Mucosa of descending colon (tissue), 3 donors: ENCODE data around the gene DLGAP4. TPM values are rescaled to one million over a fixed set of nuclear protein-coding genes. Genes with fewer than 3 reads are reported as not detected.

Source experiments
- ATAC-seq: fragments of 200-7000 bp; cut with Tn5 transposase; one replicate; pipeline ENCODE4 v1.9.1; 2020; ENCODE audit warnings: mild to moderate bottlenecking, moderate library complexity
- DNase-seq, 3 donors: peaks; one replicate each; pipeline ENCODE4 v3.0.0-alpha.2; 2020
- H3K36me3 ChIP-seq: fragments of 200-600 bp; one replicate; pipeline ENCODE4 v1.8.0; 2021; ENCODE audit warnings: low read depth, mild to moderate bottlenecking
- H3K4me1 ChIP-seq: fragments of 200-600 bp; one replicate; pipeline ENCODE4 v1.8.0; 2021; ENCODE audit warnings: low read depth, mild to moderate bottlenecking
- H3K4me3 ChIP-seq: fragments of 200-600 bp; one replicate; pipeline ENCODE4 v1.8.0; 2021; ENCODE audit warnings: mild to moderate bottlenecking
- H3K9me3 ChIP-seq: fragments of 200-600 bp; one replicate; pipeline ENCODE4 v1.8.0; 2021; ENCODE audit warnings: mild to moderate bottlenecking
- intact Hi-C, 2 donors: fragments of 100-400 bp; cut with DNase I in 1 of 2; cut with micrococcal nuclease in 1 of 2; formaldehyde crosslinking; loops; one replicate each; pipeline versions ENCODE4 v1.11.0 to v1.11.1; 2022; cut with DNase I, micrococcal nuclease
- total RNA-seq, 3 donors: library from RNA; stranded (reverse); fragmentation: NEBNext Ultra II Directional in 2 of 3; extraction: Animal tissue kit (Norgen Biotek cat#: 25700) in 2 of 3; gene quantifications; one replicate each; pipeline versions ENCODE4 v1.2.1 to v1.2.4, GENCODE V29; 2021 to 2023
- TF ChIP-seq, protein P1 (sequence below): fragments of 200-600 bp; IDR thresholded peaks from one replicate; pipeline ENCODE4 v1.8.0; 2022; ENCODE audit warnings: antibody characterized with exemption, mild to moderate bottlenecking
- donor health status: DM: no; HTN: no; CAD: no; lungs with moderate emphysema.
- donor health status: DM: no; HTN: no; CAD: no.
- donor health status: DM: no; HTN: yes; CAD: no.

DLGAP4 gene
- total RNA-seq, 3 donors from 2014 or later: 40.0 to 66.3 (median 43.5) TPM

DNA sequence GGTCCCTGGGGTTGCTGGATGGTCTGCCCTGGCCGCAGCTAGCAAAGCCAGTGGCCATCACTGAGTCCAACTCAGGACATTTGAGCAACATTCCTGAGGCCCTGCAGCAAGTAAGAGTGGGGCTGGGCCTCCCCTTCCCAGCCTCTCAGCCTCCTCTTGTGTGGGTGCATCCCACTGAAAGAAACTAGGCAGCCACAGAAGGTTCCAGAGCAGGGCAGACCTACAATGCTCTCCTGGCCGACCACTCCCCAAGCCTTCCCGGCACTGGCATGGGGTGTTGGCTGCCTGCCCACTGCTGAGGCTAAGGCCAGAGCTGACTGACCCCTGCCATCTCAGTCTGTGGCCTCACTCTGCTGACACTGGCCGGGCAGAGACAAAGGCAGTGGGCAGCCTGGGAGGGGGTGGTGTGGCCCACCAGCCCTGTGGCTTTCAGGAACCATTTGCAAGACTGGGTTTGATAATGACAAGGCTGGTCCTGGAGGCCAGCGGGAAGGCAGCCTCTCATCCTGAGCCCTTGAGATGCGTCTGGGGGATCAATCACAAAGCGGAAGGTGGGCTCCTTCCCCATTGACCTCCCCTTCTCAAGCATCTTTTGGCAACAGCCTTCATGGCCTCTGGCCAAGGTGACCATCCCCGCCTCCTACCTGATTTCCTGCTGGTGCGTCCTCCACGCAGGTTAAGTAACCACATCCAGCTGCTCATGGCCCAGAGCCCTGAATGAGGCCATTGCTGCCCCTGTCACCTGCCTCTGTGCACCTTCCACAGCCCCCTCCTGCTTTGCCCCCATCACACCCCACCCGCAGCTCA lies 9.6 kb downstream of the DLGAP4 start:
- intact Hi-C loops: no loop called here
- ATAC-seq (no peak), DNase-seq (no peak)

DNA sequence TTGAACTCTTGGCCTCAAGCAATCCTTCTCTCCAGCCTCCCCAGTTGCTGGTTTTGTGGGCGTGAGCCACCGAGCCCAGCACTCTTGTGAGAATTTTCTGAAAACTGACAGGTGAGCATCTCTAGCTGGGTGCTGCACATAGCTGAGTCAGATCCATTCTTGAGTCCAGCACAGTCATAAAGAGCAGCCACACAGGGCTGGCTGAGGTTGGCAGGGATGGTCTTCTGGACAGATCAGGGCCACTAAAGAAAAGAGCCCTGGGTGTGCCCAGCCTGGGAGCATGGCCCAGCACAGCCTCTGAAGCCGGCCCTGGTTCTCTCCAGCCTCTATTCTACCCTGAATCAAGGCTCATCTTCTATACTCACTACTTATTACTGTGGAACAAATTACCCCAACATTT lies 11.5 kb downstream of the DLGAP4 start:
- Histone ChIP-seq H3K4me3 (no peak overlapping the region), H3K9me3 (no peaks in the 10 kb centered on the region), H3K36me3 (no peaks in the 10 kb centered on the region), H3K4me1 (no peaks in the 10 kb centered on the region)
- intact Hi-C loops: no loop called here
- TF ChIP-seq, protein P1, sequence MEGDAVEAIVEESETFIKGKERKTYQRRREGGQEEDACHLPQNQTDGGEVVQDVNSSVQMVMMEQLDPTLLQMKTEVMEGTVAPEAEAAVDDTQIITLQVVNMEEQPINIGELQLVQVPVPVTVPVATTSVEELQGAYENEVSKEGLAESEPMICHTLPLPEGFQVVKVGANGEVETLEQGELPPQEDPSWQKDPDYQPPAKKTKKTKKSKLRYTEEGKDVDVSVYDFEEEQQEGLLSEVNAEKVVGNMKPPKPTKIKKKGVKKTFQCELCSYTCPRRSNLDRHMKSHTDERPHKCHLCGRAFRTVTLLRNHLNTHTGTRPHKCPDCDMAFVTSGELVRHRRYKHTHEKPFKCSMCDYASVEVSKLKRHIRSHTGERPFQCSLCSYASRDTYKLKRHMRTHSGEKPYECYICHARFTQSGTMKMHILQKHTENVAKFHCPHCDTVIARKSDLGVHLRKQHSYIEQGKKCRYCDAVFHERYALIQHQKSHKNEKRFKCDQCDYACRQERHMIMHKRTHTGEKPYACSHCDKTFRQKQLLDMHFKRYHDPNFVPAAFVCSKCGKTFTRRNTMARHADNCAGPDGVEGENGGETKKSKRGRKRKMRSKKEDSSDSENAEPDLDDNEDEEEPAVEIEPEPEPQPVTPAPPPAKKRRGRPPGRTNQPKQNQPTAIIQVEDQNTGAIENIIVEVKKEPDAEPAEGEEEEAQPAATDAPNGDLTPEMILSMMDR: no peak
- DNase-seq (no peak), ATAC-seq (no peak)

More for the DNA sequence above, 9.6 kb downstream of the DLGAP4 start:
- TF ChIP-seq, protein P1: no peak
- no peak overlapping the region for H3K4me3 ChIP-seq
- no peaks in the 10 kb centered on the region for H3K36me3 ChIP-seq
- no peaks in the 10 kb centered on the region for H3K9me3 ChIP-seq
- H3K4me1 ChIP-seq: no peaks in the 10 kb centered on the region

DNA sequence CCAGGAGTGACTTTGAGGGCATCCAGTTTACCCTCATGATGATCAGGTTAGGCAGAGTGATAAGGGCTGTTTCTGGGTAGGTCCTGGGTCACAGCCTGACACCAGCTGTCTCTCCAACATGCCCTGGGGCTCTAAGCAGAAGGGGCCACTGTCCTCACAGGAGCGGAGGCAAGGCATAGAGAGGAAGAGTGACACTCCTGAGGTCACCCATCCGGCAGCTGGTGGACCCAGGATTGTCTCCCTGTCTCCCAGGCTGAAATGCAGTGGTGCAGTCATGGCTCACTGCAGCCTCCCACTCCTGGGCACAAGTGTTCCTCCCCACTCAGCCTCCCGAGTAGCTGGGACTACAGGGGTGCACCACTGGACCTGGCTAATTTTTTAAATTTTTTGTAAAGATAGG lies 12.0 kb downstream of the DLGAP4 start:
- no peak for DNase-seq
- no peak for ATAC-seq

DNA sequence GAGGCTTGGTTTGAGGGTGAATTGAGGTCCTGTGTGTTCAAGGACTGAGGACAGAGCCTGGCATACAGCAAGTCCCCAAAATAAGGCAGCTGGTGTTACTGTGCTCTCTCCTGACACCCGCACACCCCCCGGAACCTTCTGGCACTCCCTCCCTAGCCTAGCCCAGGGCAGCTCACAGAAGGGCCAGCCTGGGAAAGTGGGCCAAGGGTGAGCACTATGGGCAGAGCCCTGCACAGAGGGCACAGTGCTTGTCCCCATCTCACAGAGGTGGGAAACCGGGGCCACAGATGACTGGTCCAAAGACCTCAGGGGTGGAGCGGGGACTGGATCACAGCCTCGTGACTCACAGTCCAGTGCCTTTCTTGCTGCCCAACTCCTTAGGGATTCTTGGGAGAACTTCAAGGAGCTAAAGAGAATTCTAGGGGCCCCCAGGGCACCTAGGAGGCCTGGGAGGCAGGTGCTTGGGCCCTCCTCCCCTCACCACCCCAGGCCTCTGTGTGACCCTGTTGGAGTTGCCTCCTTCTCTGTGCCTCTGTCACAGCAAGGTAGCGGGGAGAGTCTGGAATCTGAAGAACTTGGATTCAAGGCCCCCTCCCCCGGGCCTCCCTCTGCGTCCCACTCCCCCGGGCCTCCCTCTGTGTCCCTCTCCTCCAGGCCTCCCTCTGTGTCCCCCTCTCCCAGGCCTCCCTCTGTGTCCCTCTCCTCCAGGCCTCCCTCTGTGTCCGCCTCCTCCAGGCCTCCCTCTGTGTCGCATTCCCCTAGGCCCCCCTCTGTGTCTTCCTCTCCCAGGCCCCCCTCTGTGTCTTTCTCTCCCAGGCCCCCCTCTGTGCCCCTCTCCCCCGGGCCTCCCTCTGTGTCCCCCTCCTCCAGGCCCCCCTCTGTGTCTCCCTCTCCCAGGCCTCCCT lies 13.5 kb downstream of the DLGAP4 start:
- ATAC-seq (no peak), DNase-seq (no peak)
- H3K4me1 ChIP-seq: no peaks in the 10 kb centered on the region
- H3K4me3 ChIP-seq: no peak overlapping the region
- intact Hi-C loops: no loop called here
- no peaks in the 10 kb centered on the region for H3K36me3 ChIP-seq
- H3K9me3 ChIP-seq: no peaks in the 10 kb centered on the region
- TF ChIP-seq, protein P1: no peak

More for the DNA sequence above, 12.0 kb downstream of the DLGAP4 start:
- H3K9me3 ChIP-seq: no peaks in the 10 kb centered on the region
- H3K4me1 ChIP-seq: no peaks in the 10 kb centered on the region
- intact Hi-C loops: no loop called here
- no peak overlapping the region for H3K4me3 ChIP-seq
- TF ChIP-seq, protein P1: no peak
- no peaks in the 10 kb centered on the region for H3K36me3 ChIP-seq

DNA sequence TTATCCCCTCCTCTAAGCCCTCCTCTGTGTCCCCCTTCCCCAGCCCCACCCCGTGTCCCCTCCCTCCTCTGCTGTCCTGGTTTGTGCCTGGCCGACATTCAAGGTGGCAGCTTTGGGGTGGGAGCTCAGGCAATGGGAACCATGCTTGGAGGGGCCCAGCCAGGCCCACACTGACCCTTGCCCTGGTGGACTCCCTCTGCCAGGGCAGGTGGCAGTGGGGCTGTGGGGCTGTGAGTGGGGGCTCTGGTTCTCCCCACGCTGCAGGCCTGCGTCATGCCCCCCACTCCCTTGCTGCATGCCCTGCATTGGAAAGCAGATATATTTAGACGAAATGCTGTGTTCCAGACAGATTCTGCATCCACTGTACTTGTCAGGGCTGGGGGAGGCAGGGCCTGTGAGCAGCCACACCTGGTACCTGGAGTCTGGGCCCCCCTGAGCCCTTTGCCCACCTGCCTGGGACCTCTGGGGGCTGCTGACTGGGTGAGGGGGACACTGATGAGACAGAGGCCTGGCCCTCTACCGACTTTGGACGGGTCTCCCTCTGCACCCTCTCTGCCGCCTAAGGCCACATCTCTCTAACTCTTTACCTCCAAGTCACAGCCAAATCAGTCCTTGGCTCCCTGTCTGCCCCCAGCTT lies 14.2 kb downstream of the DLGAP4 start:
- no peak for ATAC-seq
- Histone ChIP-seq H3K4me1 (no peaks in the 10 kb centered on the region), H3K9me3 (no peaks in the 10 kb centered on the region), H3K4me3 (no peak overlapping the region), H3K36me3 (no peaks in the 10 kb centered on the region)
- DNase-seq: no peak
- intact Hi-C loops: no loop called here
- TF ChIP-seq, protein P1: no peak
